Hypothalamus (tissue), 51 donors: ENCODE measurements around the gene SVBP.
A peak's percentile ranks its signal among the peaks of the same experiment; 100 is the strongest.

ENCODE experiments used
- DNase-seq, 51 donors: peaks; one replicate each; lab custom pipeline; 2025; lab: John Stamatoyannopoulos, UW

The SVBP gene

DNA sequence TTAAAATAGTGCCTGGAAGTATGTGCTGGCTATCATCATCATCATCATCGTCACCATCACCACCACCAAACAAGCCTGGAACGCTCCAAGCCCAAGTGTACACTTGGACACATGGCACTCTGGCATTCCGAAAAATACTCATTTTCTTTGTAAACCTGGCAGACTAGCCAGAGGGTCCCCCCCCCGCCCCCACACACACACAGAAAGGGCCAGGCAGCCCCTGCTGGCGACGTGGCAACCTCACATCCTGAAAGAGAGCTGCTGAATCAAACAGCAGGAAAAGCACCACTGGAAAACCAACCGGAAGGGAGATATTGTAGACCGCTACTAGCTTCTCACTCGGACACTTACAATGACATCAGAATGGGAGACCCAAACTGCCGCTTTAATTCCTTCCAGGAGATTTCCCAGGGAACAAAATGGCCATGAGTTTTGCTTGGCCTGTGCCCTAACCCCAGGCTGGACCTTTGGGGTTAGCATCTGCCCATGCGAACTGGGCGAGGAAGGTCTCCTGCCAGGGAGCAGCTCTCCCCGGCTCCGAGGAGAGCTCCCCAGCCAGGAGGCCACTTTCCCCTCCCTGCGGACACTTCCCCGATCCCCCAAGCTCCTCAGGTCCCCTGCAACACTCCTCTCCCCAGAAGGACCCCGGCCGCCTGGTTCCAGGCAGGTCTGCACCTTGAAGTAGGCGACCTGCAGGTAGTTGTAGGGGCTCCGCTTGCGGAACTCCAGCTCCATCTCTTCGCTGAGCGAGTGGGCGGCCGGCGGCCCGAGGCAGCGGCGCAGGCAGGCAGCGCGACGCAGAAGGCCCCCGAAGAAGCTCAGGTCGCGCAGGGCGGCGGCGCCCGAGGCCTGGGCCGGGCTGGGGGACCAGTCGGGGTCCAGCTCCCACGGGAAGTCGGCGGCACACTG lies 51.1 kb downstream of the SVBP start:
- DNase-seq: peak in 23 of 51 donors; percentile 15 to 73 (median 45)

DNA sequence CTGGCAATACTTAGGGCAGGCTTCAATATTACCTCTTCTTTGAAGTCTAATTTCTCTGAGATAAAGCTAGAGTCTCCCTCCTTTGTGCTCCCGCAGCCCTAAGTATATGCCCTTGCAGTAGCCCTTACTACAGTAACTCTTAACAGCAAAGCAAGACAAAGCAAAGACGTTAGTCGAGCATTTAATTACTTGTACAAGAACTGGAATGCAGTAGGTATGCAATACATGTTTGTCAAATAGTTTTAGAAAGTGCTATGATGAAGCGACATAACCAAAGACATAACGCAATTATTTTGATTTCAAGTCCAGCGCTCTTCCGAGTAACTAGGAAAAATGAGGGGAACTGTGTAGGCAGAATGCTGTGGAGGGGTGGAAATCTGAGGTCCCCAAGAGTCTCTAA lies 51.9 kb downstream of the SVBP start:
- no peak for DNase-seq

DNA sequence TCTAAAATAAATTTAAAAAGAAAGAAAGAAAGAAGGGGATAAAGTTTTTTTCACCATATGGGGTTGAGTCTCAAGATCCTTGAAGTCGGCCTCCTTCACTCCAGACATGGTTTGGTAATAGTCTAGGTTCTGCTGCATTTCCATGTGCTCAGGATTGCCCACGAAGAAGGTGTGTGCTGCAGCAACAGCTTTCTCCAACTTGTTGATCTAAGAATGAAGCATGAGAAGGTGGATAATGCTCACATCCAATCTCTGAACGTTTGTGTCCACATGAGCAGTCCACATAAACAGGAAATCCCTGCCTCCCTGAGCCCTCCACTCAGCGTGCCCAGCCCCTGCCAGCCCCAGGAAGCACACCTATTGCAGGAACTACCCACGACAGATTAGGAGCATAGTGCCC lies 54.9 kb downstream of the SVBP start:
- no peak for DNase-seq

DNA sequence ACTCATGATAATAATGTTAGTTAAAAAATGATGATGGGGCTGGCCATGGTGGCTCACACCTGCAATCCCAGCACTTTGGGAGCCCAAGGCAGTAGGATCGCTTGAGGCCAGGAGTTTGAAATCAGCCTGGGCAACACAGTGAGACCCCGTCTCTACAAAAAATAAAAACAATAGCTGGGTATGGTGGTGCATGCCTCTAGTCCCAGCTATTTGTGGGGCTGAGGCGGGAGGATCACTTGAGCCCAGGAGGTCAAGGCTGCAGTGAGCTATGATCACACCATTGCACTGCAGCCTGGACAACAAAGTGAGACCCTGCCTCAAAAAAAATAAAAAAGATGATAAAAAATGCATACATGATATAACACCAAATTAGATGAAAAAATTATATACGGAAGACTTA lies 55.6 kb downstream of the SVBP start:
- no peak for DNase-seq

DNA sequence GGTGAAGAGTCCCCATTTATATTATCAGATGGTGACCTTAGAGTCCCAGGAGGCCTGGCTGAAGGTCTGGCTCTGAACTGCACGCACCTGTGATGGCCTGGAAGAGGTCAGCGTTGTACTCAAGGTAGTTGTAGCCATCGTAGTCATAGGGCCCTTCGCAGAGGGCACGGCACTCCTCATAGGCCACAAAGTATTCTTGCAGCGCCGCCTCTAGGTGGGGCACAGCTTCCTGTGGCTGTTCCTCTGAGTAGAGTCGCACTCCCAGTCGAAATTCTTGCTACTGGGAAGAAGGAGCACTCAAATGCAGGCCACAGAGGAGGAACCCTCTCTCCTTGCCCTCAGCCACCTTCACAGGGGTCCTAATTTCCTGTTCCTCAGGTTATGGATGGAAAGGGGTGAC lies 58.1 kb downstream of the SVBP start:
- DNase-seq: no peak

DNA sequence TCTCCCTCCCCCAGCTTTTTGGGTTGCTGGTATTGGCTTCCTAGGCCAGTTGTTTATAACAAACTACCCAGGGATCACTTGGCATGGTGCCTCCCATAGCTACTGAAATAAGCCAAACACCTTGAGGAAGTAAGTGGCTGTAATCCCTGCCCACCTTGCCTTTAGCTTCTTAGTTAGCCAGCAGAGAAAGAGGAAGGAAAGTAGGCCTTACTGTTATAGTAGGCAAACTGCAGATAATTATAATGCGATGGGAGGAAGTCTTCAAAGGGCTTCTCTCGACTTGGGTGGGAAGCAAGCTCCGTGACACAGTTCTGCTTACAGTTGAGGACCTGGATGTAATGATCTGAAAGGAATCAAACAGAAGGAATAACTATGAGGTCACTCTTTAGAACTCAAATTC lies 58.6 kb downstream of the SVBP start:
- DNase-seq: no peak

DNA sequence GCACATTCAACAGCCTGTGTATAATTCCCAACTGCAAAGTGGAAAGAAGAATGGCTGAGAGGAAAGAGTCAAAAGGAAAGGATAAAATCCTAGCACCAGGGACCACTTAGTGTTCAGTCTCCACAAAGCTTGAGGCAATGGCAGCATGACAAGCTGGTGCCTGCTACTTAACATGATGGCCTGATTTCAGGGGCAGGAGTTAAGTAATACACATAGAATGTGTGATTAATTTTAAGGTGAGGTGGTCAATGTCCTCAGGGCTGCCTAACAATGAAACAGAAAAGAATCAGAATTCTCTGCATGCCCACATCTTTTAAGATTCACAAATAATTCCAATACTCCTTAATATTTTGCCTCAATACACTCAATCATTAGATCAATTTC lies 59.3 kb downstream of the SVBP start:
- no peak for DNase-seq
